Activated naive CD8-positive, alpha-beta T cell treated with anti-CD3 and anti-CD28 coated beads for 36 hours (primary cell): ENCODE measurements around the gene GID8. TPM values are rescaled to one million over a fixed set of nuclear protein-coding genes. Genes with fewer than 3 reads are reported as not detected.

Source experiments
- DNase-seq: peaks from one replicate; pipeline ENCODE4 v3.0.0; 2021
- H3K27ac Mint-ChIP-seq: one replicate; pipeline ENCODE4 v1.8.0; 2022; ENCODE audit warnings: mild to moderate bottlenecking, moderate library complexity, mixed read lengths
- H3K27me3 Mint-ChIP-seq: one replicate; pipeline ENCODE4 v1.8.0; 2022; ENCODE audit warnings: mild to moderate bottlenecking, mixed read lengths
- H3K36me3 Mint-ChIP-seq: one replicate; pipeline ENCODE4 v1.8.0; 2021; ENCODE audit warnings: mild to moderate bottlenecking, mixed read lengths
- H3K4me1 Mint-ChIP-seq: one replicate; pipeline ENCODE4 v1.8.0; 2021; ENCODE audit warnings: mixed read lengths
- H3K4me3 Mint-ChIP-seq: one replicate; pipeline ENCODE4 v1.8.0; 2022; ENCODE audit warnings: mild to moderate bottlenecking, moderate library complexity, mixed read lengths
- H3K9me3 Mint-ChIP-seq: one replicate; pipeline ENCODE4 v1.8.0; 2022; ENCODE audit warnings: mixed read lengths
- total RNA-seq, 2 experiments: library from RNA; stranded (reverse); gene quantifications; one replicate each; pipeline ENCODE4 v1.2.3, GENCODE V29; 2021

GID8 gene
- total RNA-seq, 2 experiments from 2014 or later: 47.6 to 48.5 TPM

- H3K36me3 Mint-ChIP-seq: peaks cover 7% of the 10 kb centered on the region
- no peak overlapping the region for H3K4me3 Mint-ChIP-seq
- H3K4me1 Mint-ChIP-seq: peaks cover 9% of the 10 kb centered on the region
- no peaks in the 10 kb centered on the region for H3K9me3 Mint-ChIP-seq
- H3K27ac Mint-ChIP-seq: no peak overlapping the region
- H3K27me3 Mint-ChIP-seq: no peaks in the 10 kb centered on the region
- DNase-seq: no peak
These were observed 23.4 kb downstream of the GID8 start for GRCh38 chr20:62961310-62961783.

- H3K4me3 Mint-ChIP-seq: no peak overlapping the region
- no peaks in the 10 kb centered on the region for H3K9me3 Mint-ChIP-seq
- H3K4me1 Mint-ChIP-seq: peaks cover 9% of the 10 kb centered on the region
- no peak for DNase-seq
- H3K27me3 Mint-ChIP-seq: no peaks in the 10 kb centered on the region
- no peak overlapping the region for H3K27ac Mint-ChIP-seq
- peaks cover 7% of the 10 kb centered on the region for H3K36me3 Mint-ChIP-seq
These were observed 23.9 kb downstream of the GID8 start for GRCh38 chr20:62961799-62962198.

GRCh38 chr20:62962221-62962879 is 24.4 kb downstream of the GID8 start:
- Mint-ChIP-seq H3K9me3 (no peaks in the 10 kb centered on the region), H3K27me3 (no peaks in the 10 kb centered on the region), H3K4me3 (no peak overlapping the region), H3K4me1 (peaks cover 9% of the 10 kb centered on the region), H3K27ac (no peak overlapping the region), H3K36me3 (peaks cover 5% of the 10 kb centered on the region)
- no peak for DNase-seq

GRCh38 chr20:62962891-62963613 is 25.1 kb downstream of the GID8 start:
- no peak overlapping the region for H3K4me3 Mint-ChIP-seq
- H3K36me3 Mint-ChIP-seq: peaks cover 5% of the 10 kb centered on the region
- H3K4me1 Mint-ChIP-seq: peaks cover 8% of the 10 kb centered on the region
- H3K27ac Mint-ChIP-seq: no peak overlapping the region
- H3K27me3 Mint-ChIP-seq: no peaks in the 10 kb centered on the region
- no peaks in the 10 kb centered on the region for H3K9me3 Mint-ChIP-seq
- DNase-seq: no peak

- no peaks in the 10 kb centered on the region for H3K9me3 Mint-ChIP-seq
These were observed 25.9 kb downstream of the GID8 start for GRCh38 chr20:62963614-62964397.

GRCh38 chr20:62964700-62965099 is 26.8 kb downstream of the GID8 start:
- DNase-seq: no peak
- no peak overlapping the region for H3K27ac Mint-ChIP-seq
- H3K4me3 Mint-ChIP-seq: no peak overlapping the region
- peaks cover 5% of the 10 kb centered on the region for H3K36me3 Mint-ChIP-seq
- peaks cover 4% of the 10 kb centered on the region for H3K4me1 Mint-ChIP-seq
- H3K9me3 Mint-ChIP-seq: no peaks in the 10 kb centered on the region
- no peaks in the 10 kb centered on the region for H3K27me3 Mint-ChIP-seq

More at GRCh38 chr20:62963614-62964397, 25.9 kb downstream of the GID8 start:
- Mint-ChIP-seq H3K27me3 (no peaks in the 10 kb centered on the region), H3K4me3 (no peak overlapping the region), H3K36me3 (peaks cover 5% of the 10 kb centered on the region), H3K27ac (no peak overlapping the region), H3K4me1 (peaks cover 5% of the 10 kb centered on the region)
- DNase-seq: no peak

GRCh38 chr20:62965363-62965771 is 27.4 kb downstream of the GID8 start:
- DNase-seq: no peak
- Mint-ChIP-seq H3K27ac (no peak overlapping the region), H3K4me1 (no peaks in the 10 kb centered on the region), H3K27me3 (no peaks in the 10 kb centered on the region), H3K9me3 (no peaks in the 10 kb centered on the region), H3K36me3 (peaks cover 2% of the 10 kb centered on the region), H3K4me3 (no peak overlapping the region)

- Mint-ChIP-seq H3K9me3 (no peaks in the 10 kb centered on the region), H3K4me1 (peaks cover under 1% of the 10 kb centered on the region), H3K36me3 (peaks cover 2% of the 10 kb centered on the region), H3K27ac (no peak overlapping the region), H3K27me3 (peaks cover 4% of the 10 kb centered on the region), H3K4me3 (no peak overlapping the region)
- no peak for DNase-seq
These were observed 28.5 kb downstream of the GID8 start for GRCh38 chr20:62966212-62967148.

- no peak for DNase-seq
- peaks cover 7% of the 10 kb centered on the region for H3K4me1 Mint-ChIP-seq
- no peaks in the 10 kb centered on the region for H3K9me3 Mint-ChIP-seq
- no peak overlapping the region for H3K27ac Mint-ChIP-seq
- peaks cover 2% of the 10 kb centered on the region for H3K36me3 Mint-ChIP-seq
- peaks cover 10% of the 10 kb centered on the region for H3K27me3 Mint-ChIP-seq
- H3K4me3 Mint-ChIP-seq: no peak overlapping the region
These were observed 29.2 kb downstream of the GID8 start for GRCh38 chr20:62967149-62967501.

GRCh38 chr20:62967628-62968351 is 29.8 kb downstream of the GID8 start:
- H3K4me3 Mint-ChIP-seq: no peak overlapping the region
- peaks cover 2% of the 10 kb centered on the region for H3K36me3 Mint-ChIP-seq
- H3K27ac Mint-ChIP-seq: no peak overlapping the region
- peaks cover 11% of the 10 kb centered on the region for H3K4me1 Mint-ChIP-seq
- no peak for DNase-seq
- H3K27me3 Mint-ChIP-seq: peaks cover 17% of the 10 kb centered on the region
- no peaks in the 10 kb centered on the region for H3K9me3 Mint-ChIP-seq

GRCh38 chr20:62968378-62969178 is 30.6 kb downstream of the GID8 start:
- peaks cover 24% of the 10 kb centered on the region for H3K27me3 Mint-ChIP-seq
- no peak overlapping the region for H3K27ac Mint-ChIP-seq
- DNase-seq: no peak
- no peaks in the 10 kb centered on the region for H3K9me3 Mint-ChIP-seq
- H3K4me3 Mint-ChIP-seq: no peak overlapping the region
- H3K36me3 Mint-ChIP-seq: peaks cover 2% of the 10 kb centered on the region
- H3K4me1 Mint-ChIP-seq: peaks cover 11% of the 10 kb centered on the region

GRCh38 chr20:62969179-62969760 is 31.3 kb downstream of the GID8 start:
- DNase-seq: no peak
- Mint-ChIP-seq H3K27ac (no peak overlapping the region), H3K36me3 (peaks cover 2% of the 10 kb centered on the region), H3K4me3 (no peak overlapping the region), H3K4me1 (peaks cover 11% of the 10 kb centered on the region), H3K27me3 (peaks cover 31% of the 10 kb centered on the region), H3K9me3 (no peaks in the 10 kb centered on the region)

- peaks cover 11% of the 10 kb centered on the region for H3K4me1 Mint-ChIP-seq
- H3K27me3 Mint-ChIP-seq: peaks cover 38% of the 10 kb centered on the region
- no peaks in the 10 kb centered on the region for H3K9me3 Mint-ChIP-seq
- no peak overlapping the region for H3K4me3 Mint-ChIP-seq
- H3K27ac Mint-ChIP-seq: no peak overlapping the region
- peaks cover 2% of the 10 kb centered on the region for H3K36me3 Mint-ChIP-seq
- no peak for DNase-seq
These were observed 32.0 kb downstream of the GID8 start for GRCh38 chr20:62969939-62970306.
